Measurements from ENCODE around the gene MYOCOS.
A peak's percentile ranks its signal among the peaks of the same experiment; 100 is the strongest.
"Not testable (repeated sequence)": the region's sequence is repeated elsewhere in the genome, so short reads cannot be mapped to it uniquely, and the experiment has no call there.

The MYOCOS gene

DNA sequence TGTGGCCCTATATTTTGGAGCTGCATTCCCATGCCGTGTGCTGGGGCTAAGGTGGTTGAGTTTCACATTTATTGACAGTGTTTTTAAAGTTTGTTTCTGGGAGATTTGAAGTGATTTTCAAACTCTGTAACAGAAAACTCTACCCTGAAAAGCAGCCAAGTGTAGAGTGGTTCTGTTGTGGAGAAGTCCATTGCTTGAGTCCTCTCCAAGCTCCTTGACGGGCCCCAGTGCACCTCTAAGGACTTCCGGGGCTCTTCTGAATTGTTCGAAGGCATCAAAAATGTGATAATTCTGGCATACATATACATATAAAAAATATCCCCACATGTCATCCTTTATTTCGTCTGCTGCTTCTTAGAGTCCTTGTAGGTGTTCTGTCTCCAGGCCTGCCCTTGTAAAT, 5.0 kb downstream of the MYOCOS start:
- DNase-seq = no peak

DNA sequence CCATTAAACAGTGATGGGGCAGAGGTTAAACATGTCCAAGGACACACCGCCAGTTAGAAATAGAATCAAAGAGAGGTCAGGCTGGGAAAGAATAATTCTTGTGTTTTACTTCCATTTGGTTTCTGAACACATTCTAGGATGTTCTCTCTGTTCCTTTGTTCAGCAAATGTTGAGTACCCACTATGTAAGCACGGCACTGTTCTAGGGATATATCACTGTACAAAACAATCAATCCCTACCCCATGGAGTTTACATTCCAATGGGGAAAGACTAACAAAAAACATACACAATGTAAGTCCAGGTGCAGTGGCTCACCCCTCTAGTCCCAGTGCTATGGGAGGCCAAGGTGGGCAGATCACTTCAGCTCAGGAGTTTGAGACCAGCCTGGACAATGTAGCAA, 6.2 kb downstream of the MYOCOS start:
- no peak for DNase-seq

DNA sequence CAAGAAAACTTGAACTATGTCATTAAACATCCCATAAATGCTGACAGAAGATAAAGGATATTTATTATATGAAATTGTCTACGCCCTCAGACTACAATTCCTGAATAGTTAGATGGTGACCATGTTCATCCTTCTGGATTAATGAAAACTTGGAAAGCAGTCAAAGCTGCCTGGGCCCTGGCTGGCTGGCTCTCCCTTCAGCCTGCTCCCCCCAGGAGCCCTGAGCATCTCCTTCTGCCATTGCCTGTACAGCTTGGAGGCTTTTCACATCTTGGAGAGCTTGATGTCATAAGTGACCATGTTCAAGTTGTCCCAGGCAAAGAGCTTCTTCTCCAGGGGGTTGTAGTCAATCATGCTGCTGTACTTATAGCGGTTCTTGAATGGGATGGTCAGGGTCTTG, 13.6 kb downstream of the MYOCOS start:
- peak; percentile 38 for DNase-seq

DNA sequence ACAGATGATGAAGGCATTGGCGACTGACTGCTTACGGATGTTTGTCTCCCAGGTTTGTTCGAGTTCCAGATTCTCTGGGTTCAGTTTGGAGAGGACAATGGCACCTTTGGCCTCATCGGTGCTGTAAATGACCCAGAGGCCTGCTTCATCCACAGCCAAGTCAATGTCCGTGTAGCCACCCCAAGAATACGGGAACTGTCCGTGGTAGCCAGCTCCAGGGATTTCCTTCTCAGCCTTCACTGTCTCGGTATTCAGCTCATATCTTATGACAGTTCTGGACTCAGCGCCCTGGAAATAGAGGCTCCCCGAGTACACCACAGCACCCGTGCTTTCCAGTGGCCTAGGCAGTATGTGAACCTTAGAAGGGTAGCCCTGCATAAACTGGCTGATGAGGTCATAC, 14.1 kb downstream of the MYOCOS start:
- DNase-seq = no peak

DNA sequence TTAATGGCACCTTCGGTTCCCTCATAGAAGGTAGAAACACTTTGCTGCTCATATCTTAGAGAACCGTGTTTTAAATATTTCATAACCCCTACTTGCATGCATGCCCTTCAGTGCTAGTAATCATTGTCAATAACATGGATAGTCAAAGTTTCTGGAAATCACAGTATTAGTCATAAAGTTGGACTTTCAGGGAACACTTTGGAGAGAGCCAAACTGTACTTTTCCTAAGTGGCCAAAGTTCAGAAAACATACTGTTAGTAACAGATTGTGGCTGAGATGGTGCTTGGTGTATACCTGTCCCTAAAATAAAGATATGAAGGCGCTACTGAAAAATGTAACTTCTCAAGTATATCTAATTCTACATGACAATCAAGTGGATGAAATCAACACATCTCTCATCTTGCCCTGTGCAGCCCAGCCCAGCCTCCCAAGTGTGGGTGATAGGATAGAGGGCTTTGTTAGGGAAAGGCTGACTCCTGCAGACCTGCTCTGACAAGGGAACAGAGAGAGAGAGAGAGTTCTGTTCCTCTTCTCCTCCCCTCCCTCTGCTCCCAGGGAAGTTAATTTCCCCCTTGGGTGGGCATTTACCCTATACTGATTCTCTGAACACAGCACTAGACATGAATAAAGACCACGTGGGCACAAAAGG, 16.0 kb downstream of the MYOCOS start:
- DNase-seq = no peak

DNA sequence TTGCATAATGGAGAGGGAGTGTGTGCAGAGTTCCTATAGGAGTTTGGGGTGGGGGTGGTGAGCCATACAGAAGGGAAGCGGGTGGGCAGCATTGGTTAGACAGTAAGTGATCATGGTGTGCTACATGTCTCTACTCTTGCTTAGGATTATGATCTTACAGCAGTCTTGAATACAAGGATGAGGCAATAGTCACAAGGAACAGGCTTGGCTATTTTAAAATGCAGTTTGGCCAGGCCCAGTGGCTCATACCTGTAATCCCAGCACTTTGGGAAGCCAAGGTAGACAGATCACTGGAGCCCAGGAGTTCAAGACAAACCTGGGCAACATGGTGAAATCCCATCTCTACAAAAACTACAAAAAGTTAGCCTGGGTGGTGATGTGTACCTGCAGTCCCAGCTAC, 18.2 kb downstream of the MYOCOS start:
- no peak for DNase-seq

DNA sequence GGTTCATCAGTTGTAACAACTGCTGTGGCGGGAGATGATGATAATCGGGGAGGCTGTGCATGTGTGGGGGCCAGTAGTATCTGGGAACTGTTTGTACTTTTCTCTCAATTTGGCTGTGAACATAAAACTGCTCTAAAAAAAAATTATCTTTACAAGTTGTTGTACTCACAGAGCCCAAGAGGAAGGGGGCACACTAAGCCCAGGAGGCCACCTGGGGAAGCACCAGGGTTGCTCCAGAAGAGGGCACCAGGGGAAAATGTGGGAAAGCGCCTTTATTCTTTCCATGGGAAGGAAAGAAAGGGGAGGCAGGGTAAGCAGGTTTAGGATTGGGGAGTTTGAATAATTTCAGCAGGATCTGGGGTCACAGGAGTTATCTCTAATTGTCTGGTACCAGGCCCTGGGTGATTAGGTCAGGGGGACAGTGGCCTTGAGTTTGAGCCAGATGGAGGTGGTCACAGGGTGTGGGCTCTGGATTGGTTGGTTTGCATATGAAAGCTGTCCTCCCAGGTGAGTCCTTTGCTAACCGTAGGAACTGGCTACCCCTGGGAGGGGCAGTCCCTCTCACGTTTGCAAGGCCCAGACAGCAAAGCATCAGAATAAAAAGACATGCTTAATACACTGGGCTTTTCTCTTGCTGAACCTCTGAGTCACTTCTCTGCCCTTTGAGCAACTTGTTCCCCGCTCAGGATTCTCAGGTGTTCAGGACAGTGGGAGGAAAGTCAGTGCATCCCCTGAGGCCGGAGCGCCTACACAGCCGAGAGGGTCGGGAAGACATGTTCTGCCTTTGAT, 19.2 kb downstream of the MYOCOS start:
- no peak for DNase-seq

DNA sequence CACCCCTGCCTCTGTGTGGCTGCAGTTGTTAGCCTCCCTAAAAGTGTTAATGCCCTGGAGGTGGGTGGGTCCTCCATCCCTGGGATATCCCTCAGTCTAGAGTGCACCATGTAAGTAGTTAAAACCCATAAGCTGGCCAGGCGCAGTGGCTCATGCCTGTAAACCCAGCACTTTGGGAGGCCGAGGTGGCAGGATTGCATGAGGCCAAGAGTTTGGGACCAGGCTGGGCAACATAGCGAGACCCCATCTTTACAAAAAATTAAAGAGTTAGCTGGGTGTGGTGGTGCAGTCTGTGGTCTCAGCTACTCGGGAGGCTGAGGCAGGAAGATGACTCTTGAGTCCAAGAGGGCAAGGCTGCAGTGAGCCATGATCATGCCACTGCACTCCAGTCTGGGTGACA, 20.2 kb downstream of the MYOCOS start:
- DNase-seq = no peak

DNA sequence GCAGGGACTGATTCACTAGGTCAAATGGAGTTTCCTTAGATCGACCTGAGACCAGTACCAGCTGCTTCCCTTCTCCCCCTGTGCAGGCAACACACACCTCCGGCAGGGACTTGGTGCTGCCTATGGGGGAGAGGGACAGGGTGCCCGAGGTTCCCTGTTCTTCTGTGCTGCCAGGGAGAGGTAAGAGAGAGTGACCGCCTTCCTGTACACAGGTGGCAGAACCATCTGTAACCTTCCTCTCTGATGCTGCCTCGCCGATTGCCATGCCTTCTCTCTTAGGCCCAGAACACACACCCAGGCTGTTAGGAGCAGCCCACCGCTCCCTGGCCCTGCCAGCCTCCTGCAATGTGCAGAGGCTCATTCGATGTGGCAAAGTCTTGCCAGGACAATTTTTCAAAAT, 21.1 kb downstream of the MYOCOS start:
- DNase-seq = no peak

DNA sequence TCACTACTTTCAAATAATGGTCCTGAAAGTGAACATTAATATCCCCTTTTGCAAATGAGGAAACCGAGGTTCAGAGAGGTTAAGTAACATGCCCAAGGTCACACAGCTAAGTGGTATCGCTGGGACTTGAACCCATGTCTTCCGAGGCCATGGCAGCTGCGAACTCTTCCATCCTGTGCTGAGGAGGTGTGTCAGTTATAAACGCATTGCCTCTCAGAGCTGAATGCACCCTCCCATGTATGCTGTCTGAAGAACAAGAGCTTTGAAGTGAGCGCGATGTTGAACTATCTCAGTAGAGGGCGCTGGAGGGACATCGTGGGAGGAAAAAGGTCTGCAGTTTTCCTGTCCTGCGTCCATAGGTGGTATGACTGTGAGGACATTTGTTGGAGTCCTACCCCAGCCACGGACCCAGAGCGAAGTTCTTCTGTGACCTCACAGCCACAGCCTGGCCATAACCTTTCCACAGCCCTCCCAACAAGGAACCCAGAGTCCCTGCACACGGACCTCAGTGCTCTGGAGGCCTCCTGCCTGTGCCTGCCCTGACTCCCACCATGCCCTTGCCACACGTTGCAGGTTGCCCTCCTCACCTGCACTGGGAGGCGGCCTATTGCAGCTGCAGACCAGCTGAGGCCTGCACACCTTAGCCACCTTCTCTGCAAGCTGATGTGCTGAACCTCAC, 22.9 kb downstream of the MYOCOS start:
- DNase-seq = peak; percentile 81

DNA sequence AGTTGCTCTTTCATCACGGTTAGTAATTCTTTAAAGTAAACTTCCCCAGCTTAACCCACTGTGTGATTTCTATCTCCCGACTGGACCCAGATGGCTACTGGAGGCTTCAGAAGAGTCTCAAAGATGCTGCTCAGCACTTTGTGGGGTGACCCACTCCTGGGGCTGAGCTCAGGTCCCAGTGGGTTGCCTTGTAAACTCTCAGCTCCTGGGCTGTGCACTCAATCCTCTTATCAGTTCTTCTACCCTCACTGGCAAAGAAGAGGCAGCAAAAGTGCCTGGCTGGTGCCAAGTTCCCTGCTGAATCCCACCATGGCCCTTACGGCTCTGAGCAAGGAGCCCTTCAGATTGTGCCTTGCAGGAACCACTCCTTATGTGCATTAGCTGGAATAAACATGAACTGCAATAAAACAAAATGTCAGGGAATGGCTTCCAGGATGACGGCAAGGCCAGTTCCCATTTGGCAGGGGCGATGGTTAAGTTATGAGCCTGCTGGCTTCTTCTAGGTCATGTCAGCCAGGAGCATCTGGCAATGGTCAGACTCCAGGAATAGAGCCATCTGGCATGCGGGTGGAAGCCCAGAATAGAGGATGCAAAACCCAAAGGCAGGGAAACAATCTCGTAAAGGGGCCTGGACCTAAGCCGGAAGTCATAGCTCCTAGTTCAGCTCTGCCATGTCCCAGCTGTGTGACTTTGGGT, 23.7 kb downstream of the MYOCOS start:
- peak; percentile 99 for DNase-seq

DNA sequence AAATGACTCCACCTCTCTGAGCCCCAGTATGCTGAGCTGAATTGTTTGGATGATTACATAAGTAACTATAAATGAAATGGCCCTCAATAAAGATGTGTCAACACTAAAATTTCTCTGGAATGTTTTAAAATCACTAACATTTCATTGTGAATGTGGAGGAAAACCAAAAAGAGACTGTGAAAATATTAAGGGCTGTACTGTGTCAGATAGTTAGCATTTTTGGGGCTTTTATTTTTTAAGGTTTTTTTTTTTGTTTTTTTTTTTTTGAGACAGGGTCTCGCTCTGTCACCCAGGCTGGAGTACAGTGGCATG, 24.2 kb downstream of the MYOCOS start:
- no peak for DNase-seq

DNA sequence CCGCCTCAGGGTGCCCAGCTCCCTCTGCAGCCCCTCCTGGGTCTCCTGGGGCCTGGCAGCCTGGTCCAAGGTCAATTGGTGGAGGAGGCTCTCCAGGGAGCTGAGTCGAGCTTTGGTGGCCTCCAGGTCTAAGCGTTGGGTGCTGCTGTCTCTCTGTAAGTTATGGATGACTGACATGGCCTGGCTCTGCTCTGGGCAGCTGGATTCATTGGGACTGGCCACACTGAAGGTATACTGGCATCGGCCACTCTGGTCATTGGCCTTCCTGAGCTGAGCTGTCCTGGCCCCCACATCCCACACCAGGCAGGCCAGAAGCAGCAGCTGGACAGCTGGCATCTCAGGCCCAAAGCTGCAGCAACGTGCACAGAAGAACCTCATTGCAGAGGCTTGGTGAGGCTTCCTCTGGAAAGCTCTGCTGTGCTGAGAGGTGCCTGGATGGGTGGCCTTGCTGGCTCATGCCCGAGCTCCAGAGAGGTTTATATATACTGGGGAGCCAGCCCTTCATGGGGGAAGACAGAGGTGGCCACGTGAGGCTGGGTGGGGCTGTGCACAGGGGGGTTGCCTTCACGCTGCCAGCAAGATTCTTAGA, 30.3 kb downstream of the MYOCOS start, which contains the start of gene MYOC:
Gene MYOC, minus strand, starts transcription at position 455 of the 589 bp plus-strand sequence. Its CDS starts 77 bp downstream, at position 378.
- no peak for DNase-seq

DNA sequence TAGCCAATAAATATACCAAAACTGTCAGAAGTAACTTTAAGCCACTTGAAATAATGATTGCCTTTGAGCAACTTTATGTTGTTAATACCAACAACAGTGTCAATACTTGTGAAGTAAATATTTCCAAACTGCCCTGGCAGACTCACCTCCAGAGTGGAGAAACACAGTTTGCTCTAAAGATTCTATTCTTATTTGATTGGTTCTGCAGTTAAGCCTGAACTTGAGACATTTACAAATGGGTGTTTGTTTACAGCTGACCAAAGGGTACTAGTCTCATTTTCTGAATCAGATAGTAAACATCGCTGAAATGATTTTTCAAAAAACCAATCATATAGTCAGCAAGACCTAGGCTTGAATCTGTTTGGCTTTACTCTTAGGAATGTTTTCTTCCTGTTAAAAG, 31.8 kb downstream of the MYOCOS start:
- DNase-seq = no peak

DNA sequence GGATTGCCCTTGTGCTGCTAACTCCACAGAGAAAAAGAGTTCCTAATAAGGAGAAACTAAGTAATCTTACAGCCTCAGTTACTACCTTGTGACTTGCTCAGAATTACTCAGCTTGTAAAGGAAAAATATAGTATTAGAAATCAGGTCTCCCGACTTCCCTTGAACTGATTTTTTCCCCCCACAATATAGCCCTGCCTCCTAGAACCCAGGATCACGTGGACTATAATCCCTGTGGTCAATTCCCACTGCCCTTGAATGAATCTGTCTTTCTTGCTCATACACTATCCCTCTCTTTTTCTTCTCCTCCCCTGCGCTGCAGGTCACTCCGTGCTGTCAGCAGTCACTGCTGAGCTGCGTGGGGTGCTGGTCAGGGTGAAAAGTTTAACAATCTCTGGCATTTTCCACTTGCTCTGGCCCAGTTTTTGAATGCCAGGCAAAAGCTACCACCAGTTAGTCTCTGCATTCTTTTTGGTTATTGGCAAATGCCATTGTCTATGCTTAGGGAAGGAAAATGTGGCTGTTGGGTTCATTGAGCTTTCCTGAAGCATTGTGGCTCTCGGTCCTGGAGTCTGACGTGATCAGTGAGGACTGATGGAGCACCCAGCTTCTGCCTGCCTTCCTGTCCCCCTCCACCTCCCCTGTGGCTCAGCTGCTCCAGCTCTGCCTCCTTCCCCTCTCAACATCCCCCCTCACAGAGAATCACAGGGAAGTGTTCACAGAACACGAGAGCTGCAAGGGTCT, 32.3 kb downstream of the MYOCOS start:
- no peak for DNase-seq

DNA sequence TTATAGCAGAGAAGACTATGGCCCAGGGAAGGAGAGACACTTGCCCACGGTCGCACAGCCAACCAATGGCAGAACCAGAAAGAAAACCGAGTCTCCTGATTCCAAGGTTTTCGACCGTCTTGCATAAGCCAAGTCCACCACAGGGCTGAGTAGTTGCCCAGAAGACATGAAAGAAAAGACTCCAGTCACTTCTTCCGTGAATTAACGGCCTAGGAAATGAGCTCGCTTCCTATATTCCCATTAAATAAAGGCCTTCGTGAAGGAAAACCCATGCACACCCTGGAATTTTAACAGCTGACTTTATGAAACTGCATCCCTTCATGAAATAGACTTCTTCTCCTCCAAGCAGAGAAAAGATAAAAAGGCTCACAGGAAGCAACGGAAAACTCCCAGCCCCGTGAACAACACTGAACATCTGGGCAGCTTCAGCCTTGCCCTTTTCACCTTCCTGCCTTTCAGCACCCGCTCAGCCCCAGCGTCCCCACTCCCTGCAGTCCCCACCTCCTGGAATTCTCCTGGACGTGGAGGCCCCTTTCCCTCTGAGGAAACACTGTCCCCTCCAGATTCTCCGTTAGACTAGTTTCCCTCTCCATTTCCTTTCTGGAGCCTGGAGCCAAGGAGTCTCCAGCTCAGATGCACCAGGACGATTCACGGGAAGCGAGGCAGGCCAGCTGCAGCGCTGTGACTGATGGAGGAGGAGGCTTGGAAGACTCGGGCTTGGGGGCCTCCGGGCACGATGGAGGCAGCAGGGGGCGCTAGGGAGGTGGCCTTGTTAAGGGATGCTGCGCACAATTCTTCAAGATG, 33.1 kb downstream of the MYOCOS start:
- DNase-seq = no peak

DNA sequence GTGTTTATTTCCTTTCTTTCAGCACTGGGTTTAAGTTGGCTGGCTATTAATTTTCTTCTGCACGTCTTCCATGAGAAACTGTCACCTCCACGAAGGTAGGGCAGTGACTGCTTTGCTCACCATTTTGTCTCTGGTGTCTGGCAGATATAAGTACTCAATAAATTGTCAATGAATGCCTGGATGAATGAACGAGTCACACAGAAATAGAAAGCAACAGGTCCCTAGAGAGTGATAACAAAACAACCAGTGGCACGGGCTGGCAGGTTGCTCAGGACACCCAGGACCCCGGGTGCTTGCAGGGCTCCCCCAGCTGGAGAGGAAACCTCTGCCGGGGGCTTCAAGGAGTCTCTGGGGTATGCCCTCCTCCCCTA, 33.7 kb downstream of the MYOCOS start:
- DNase-seq = no peak

DNA sequence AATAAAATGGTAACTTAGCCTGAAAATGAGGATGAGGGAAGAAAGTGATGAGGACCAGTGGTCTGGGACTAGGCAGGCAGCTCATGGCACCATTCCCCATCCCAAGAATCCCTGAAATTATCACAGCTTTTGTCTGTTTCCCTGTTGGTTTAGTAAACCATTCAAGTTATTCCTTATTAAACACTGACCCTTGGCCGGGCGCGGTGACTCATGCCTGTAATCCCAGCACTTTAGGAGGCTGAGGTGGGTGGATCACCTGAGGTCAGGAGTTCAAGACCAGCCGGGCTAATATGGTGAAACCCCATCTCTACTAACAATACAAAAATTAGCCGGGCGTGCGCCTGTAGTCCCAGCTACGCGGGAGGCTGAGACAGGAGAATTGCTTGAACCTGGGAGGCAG, 34.2 kb downstream of the MYOCOS start:
- DNase-seq = not testable (repeated sequence)

DNA sequence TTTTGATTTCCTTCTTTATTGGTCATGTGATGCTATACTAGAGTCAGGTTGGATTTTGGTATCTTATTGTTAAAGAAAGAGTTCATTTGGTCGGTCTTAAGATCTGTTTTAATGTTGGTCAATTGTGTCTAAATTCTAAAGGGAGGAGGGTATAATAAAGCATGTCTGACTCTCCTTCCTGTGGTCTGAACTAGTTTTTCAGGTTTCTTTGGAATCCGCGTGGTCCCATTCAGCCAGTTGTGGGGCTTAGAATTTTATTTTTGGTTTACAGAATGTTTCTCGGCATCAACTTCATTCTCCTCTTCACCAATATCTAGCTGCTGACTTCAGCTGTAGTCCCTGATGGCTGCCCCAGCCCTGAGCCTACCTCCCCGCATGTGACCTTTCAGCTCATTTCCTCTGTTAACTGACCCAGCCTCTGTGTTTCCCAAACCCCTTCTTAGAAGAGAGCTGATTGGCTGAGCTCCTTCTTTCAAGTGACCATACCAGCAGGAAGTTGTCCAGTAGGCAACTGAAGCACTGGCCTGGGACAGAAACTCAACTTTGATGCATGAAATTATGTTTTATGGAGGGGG, 39.1 kb downstream of the MYOCOS start:
- DNase-seq = no peak

DNA sequence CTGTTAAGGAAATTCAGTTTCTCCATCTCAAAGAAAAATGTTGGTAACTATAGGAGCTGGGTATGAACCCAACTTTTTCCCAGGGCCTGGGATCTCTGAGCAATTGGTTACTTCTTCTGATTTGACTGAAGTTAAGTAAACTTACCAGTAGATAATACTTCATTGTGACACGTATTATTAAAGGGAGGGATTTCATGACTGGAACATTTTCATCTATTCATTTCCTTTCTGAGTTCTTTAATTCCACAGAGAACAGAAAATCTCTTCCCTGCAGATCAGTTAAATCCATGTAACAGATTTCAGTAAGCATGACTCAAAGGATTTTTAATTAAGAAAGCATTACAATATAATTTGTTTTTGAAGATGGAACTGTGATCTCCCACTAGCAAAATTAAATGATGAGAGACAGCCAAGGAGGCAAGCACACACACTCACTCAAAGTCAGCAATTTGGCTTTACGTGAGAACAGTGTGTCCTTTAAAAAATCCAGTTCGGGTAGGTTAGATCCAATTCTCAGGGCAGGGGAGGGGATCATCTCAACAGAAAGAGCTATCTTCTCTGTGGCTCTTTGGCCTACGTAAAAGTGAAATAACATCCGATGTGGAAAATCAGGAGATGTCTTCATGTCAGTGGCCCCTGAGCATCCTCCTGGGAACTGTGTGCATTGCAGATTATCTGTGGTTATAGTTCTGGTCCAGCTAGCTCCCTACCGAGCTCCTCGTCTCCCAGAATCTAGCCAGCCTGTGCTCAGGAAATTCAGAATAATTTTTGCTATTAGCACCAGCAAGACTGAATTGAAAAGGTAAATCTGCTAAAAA, 41.2 kb downstream of the MYOCOS start:
- no peak for DNase-seq

All from NCI-H446 treated with DMSO at 0.1 percent for 48 hours (cell line).